GM12801 (cell line): ENCODE measurements around the gene ZNF385A.

Source experiments
- CTCF ChIP-seq: IDR thresholded peaks from one replicate; pipeline ENCODE4 v1.5.1; 2011; ENCODE audit warnings: control low read depth; ENCODE audit not compliant: insufficient read length; ENCODE audit errors: extremely low read depth

ZNF385A gene

GRCh38 chr12:54368709-54369596 is 15.6 kb downstream of the ZNF385A start:
- peak; percentile 62 for TF ChIP-seq CTCF

- no peak for TF ChIP-seq CTCF
These were observed 16.4 kb downstream of the ZNF385A start for GRCh38 chr12:54368025-54368708.

- no peak for TF ChIP-seq CTCF
These were observed 20.1 kb downstream of the ZNF385A start, which contains the start of gene GPR84 for GRCh38 chr12:54364413-54364812. Gene GPR84 (minus strand): TSS chr12:54364486. CDS start chr12:54363851, 635 bp downstream.

GRCh38 chr12:54363618-54364017 is 20.9 kb downstream of the ZNF385A start:
- TF ChIP-seq CTCF: no peak

GRCh38 chr12:54363047-54363446 is 21.5 kb downstream of the ZNF385A start:
- TF ChIP-seq CTCF: no peak

GRCh38 chr12:54360717-54361456 is 23.6 kb downstream of the ZNF385A start:
- no peak for TF ChIP-seq CTCF
